Measurements from ENCODE around the gene CPT1A. TPM values are rescaled to one million over a fixed set of nuclear protein-coding genes. Genes with fewer than 3 reads are reported as not detected.

The CPT1A gene
- total and polyA plus RNA-seq, 3 donors from 2014 or later = 39.2 to 58.5 (median 49.1) TPM

DNA sequence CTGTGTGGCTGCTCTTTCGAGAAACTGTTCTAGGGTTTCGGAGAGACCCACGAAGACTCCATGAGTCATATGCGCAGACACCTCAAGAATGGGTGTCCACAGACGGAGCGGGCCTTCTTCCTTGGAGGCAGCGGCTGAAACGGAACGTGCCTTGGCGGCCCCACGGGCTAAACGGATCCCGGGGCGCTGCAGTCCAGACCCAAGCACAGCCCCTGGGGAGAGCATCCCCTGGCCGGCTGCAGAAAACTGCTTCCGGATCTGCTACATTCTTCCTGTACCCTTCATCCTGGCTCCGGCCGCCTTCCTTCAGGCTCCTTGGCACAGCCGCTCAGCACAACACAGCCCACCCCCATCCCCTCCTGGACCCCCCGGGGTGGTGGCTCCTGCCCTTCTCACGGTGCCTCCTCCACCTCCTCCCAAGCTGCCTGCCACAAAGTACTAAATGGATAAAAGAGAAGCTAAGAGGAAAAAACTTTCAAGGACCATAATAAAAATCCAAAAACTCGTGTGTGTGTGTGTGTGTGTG, 25.4 kb downstream of the CPT1A start:
- no peaks in the 10 kb centered on the region for H3K36me3 ChIP-seq (ENCODE audit: low read depth, missing control alignments)
- 51 to 67% methylated on average over 22 of the region's 22 CpGs for WGBS, 2 donors
- TF ChIP-seq POLR2A (IDR thresholded peaks at IDR 0.05) = no peak
- TF ChIP-seq, protein P1, sequence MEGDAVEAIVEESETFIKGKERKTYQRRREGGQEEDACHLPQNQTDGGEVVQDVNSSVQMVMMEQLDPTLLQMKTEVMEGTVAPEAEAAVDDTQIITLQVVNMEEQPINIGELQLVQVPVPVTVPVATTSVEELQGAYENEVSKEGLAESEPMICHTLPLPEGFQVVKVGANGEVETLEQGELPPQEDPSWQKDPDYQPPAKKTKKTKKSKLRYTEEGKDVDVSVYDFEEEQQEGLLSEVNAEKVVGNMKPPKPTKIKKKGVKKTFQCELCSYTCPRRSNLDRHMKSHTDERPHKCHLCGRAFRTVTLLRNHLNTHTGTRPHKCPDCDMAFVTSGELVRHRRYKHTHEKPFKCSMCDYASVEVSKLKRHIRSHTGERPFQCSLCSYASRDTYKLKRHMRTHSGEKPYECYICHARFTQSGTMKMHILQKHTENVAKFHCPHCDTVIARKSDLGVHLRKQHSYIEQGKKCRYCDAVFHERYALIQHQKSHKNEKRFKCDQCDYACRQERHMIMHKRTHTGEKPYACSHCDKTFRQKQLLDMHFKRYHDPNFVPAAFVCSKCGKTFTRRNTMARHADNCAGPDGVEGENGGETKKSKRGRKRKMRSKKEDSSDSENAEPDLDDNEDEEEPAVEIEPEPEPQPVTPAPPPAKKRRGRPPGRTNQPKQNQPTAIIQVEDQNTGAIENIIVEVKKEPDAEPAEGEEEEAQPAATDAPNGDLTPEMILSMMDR (IDR thresholded peaks at IDR 0.05) = no peak

DNA sequence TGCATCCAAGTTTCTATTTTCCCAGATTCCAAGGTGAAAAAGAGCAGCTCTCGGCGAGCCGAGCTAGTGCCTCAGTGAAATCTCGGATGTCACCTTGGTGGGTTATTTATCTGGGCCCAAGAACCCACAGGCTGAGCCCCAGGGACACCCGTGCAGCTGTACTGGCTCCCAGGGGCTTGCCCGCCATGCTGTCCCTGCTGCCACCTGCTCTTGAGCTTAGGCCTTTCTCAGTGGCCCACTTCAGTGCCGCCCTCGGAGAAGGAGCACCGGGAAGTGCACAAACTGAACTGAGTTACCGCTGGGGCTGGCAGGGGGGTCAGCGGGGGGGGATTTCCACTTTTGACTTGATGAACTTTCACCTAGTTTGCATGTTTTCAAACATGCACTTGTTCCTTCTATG, 27.9 kb downstream of the CPT1A start:
- Histone ChIP-seq H3K4me1 (peaks cover 18% of the 10 kb centered on the region), H3K9me3 (no peaks in the 10 kb centered on the region), H3K27ac (no peak overlapping the region), H3K27me3 (no peaks in the 10 kb centered on the region), H3K4me3 (no peak overlapping the region), H3K36me3 (ENCODE audit: low read depth, missing control alignments) (no peaks in the 10 kb centered on the region)
- 86 to 92% methylated on average over 11 of the region's 11 CpGs for WGBS, 2 donors
- TF ChIP-seq POLR2A (IDR thresholded peaks at IDR 0.05) = no peak
- TF ChIP-seq, protein P1 (IDR thresholded peaks at IDR 0.05) = no peak
- intact Hi-C loops (cut with DNase I; ENCODE audit: low total_unique reads) = no loop called here
- DNase-seq = no peak

More for the DNA sequence above, 25.4 kb downstream of the CPT1A start:
- no peaks in the 10 kb centered on the region for H3K9me3 ChIP-seq
- H3K4me3 ChIP-seq = no peak overlapping the region
- intact Hi-C loops (cut with DNase I; ENCODE audit: low total_unique reads) = no loop called here
- H3K4me1 ChIP-seq = peaks cover 16% of the 10 kb centered on the region
- DNase-seq = no peak
- no peaks in the 10 kb centered on the region for H3K27me3 ChIP-seq
- H3K27ac ChIP-seq = no peak overlapping the region

DNA sequence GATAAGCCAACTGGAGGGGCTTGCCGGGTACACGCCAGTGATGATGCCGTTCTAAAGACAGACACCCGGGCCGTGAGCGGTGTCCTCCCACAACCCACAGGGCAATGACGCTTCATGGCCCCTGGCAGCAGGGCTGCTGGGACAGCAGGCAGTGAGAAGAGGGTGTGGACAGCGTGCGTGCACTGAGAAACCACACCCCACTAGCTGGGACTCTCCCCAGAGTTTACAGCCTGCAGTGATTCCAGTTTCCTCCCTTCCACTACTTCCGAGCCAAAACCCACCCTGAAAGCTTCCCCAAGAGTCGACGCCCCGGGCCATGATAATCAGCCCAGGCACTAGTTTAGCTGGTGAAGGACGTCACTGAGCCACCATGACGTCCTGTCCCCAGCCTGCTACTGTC, 29.2 kb downstream of the CPT1A start:
- no peaks in the 10 kb centered on the region for H3K9me3 ChIP-seq
- H3K4me1 ChIP-seq = peaks cover 15% of the 10 kb centered on the region
- H3K27me3 ChIP-seq = no peaks in the 10 kb centered on the region
- H3K36me3 ChIP-seq (ENCODE audit: low read depth, missing control alignments) = no peaks in the 10 kb centered on the region
- WGBS, 2 donors = 78 to 82% methylated on average over 10 to 15 of the region's 15 CpGs
- TF ChIP-seq POLR2A (IDR thresholded peaks at IDR 0.05) = no peak
- TF ChIP-seq, protein P1 (IDR thresholded peaks at IDR 0.05) = no peak
- DNase-seq = no peak
- intact Hi-C loops (cut with DNase I; ENCODE audit: low total_unique reads) = no loop called here
- H3K27ac ChIP-seq = no peak overlapping the region
- H3K4me3 ChIP-seq = no peak overlapping the region

DNA sequence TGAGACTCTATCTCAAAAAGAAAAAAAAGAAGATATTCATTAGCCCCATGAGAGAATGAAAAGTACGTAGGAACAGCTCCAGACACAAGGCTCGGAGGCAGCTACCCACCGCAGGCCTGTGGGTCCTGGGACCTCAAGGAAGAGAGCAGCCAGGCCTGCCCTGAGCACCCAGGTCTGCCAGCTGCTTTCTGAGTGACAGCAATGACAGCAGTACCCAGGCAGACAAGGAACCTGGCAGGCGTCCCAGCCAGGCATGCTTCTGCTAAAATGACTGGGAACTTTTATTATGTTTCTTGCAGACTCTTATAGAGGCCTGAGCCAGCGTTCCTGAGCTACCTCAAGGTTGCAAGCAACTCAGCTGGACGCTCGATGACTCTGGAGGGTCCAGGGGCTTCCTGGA, 31.6 kb downstream of the CPT1A start:
- H3K27ac ChIP-seq = peak overlapping the region in 1 of 2 donors; percentile 57
- no peaks in the 10 kb centered on the region for H3K36me3 ChIP-seq (ENCODE audit: low read depth, missing control alignments)
- no peaks in the 10 kb centered on the region for H3K27me3 ChIP-seq
- DNase-seq = peak; percentile 92
- H3K9me3 ChIP-seq = no peaks in the 10 kb centered on the region
- TF ChIP-seq, protein P1 (IDR thresholded peaks at IDR 0.05) = no peak
- TF ChIP-seq POLR2A (IDR thresholded peaks at IDR 0.05) = no peak
- H3K4me1 ChIP-seq = peaks cover 6% of the 10 kb centered on the region
- H3K4me3 ChIP-seq = no peak overlapping the region
- intact Hi-C loops (cut with DNase I; ENCODE audit: low total_unique reads) = no loop called here
- 44 to 62% methylated on average over 7 of the region's 7 CpGs for WGBS, 2 donors

DNA sequence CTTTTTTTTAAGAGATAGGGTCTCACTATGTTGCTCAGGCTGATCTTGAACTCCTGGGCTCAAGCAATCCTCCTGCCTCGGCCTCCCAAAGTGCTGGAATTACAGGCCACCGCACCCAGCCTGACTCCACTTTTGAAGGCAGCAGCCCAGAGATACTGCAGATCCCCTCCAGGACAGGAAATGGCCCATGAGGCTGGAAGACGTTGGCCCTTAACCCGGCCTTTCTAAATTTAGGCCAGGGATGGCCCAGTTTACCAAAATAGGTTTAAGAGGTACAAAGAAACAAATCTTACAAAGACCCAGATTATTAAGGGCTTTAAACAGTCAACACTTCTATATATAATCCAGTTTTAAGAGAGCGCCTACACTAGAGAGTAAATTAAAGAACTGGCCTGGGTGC, 32.2 kb downstream of the CPT1A start:
- Histone ChIP-seq H3K4me1 (peaks cover 6% of the 10 kb centered on the region), H3K4me3 (no peak overlapping the region), H3K27ac (peak overlapping the region in 1 of 2 donors; percentile 57), H3K9me3 (no peaks in the 10 kb centered on the region), H3K27me3 (no peaks in the 10 kb centered on the region), H3K36me3 (ENCODE audit: low read depth, missing control alignments) (no peaks in the 10 kb centered on the region)
- DNase-seq = no peak
- WGBS, 2 donors = 63 to 64% methylated on average over 5 of the region's 5 CpGs
- TF ChIP-seq POLR2A (IDR thresholded peaks at IDR 0.05) = no peak
- TF ChIP-seq, protein P1 (IDR thresholded peaks at IDR 0.05) = no peak
- intact Hi-C loops (cut with DNase I; ENCODE audit: low total_unique reads) = no loop called here

Measured in testis (tissue), 3 donors.